ENCODE results near the gene UHRF1. TPM values are rescaled to one million over a fixed set of nuclear protein-coding genes. Genes with fewer than 3 reads are reported as not detected.

UHRF1 gene
- total and polyA plus RNA-seq, 4 donors: 0.06 to 57.4 (median 0.73) TPM

DNA sequence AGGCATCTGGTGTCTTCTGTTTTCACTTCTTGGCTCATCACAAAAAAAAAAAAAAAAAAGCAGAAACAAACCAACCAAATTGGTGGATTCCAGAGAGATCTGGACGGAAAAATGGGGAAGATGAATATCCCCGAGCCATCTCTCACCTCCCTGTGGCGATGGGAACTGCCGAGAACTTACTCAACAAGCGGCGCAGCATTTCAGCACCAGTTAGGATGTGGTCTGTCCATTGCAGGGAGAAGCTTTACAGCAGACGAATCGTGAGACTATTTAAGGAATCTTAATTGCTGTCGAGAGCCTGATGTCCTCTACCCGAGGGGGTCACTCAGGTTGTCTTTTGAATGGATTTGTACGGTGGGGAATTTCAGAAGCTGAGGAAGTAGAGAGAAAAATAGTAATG is 42.4 kb downstream of the UHRF1 start:
- Histone ChIP-seq H3K27ac (ENCODE audit: low read depth in 1 of 2, low read length in 2 of 2) (no peak overlapping the region), H3K9me3 (ENCODE audit: control insufficient read depth in 4 of 4, low read length in 3 of 4) (no peaks in the 10 kb centered on the region), H3K27me3 (ENCODE audit: control insufficient read depth in 4 of 4, insufficient read depth in 4 of 4, low read length in 3 of 4) (no peaks in the 10 kb centered on the region), H3K4me1 (ENCODE audit: control insufficient read depth in 4 of 4, insufficient read depth in 4 of 4, low read length in 3 of 4) (no peaks in the 10 kb centered on the region), H3K4me3 (ENCODE audit: low read depth in 1 of 3, low read length in 3 of 3) (no peak overlapping the region), H3K36me3 (ENCODE audit: control insufficient read depth in 4 of 4, insufficient read depth in 3 of 4, low read depth in 1 of 4, low read length in 3 of 4) (no peaks in the 10 kb centered on the region), H3K9ac (ENCODE audit: low read depth in 1 of 2, low read length in 2 of 2) (no peak overlapping the region)
- TF ChIP-seq SP1 (IDR thresholded peaks at IDR 0.05): no peak
- TF ChIP-seq RAD21 (IDR thresholded peaks at IDR 0.05): no peak
- TF ChIP-seq, protein P1, sequence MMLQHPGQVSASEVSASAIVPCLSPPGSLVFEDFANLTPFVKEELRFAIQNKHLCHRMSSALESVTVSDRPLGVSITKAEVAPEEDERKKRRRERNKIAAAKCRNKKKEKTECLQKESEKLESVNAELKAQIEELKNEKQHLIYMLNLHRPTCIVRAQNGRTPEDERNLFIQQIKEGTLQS (IDR thresholded peaks at IDR 0.05): no peak
- no peak for TF ChIP-seq RXRA (IDR thresholded peaks at IDR 0.05)
- no peak for TF ChIP-seq GABPA (IDR thresholded peaks at IDR 0.05 in 1 of 2, conservative IDR thresholded peaks at IDR 0.05 in 1 of 2)
- no peak for TF ChIP-seq JUND (IDR thresholded peaks at IDR 0.05)
- no peak for TF ChIP-seq ZBTB33 (IDR thresholded peaks at IDR 0.05)
- no peak for TF ChIP-seq FOXA2 (IDR thresholded peaks at IDR 0.05)
- TF ChIP-seq, protein P2, sequence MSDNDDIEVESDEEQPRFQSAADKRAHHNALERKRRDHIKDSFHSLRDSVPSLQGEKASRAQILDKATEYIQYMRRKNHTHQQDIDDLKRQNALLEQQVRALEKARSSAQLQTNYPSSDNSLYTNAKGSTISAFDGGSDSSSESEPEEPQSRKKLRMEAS (IDR thresholded peaks at IDR 0.05): no peak
- no peak for TF ChIP-seq TAF1 (conservative IDR thresholded peaks at IDR 0.05)
- no peak for TF ChIP-seq FOXA1 (IDR thresholded peaks at IDR 0.05)
- no peak for TF ChIP-seq CTCF (IDR thresholded peaks at IDR 0.05; ENCODE audit: low read depth, low read length, missing input control)
- no peak for TF ChIP-seq EGR1 (IDR thresholded peaks at IDR 0.05; ENCODE audit: low read depth in 2 of 2)
- no peak for TF ChIP-seq NR2F2 (IDR thresholded peaks at IDR 0.05)
- no peak for TF ChIP-seq HNF4A (conservative IDR thresholded peaks at IDR 0.05)
- no peak for TF ChIP-seq REST (IDR thresholded peaks at IDR 0.05)
- no peak for TF ChIP-seq YY1 (IDR thresholded peaks at IDR 0.05)
- TF ChIP-seq HNF4G (IDR thresholded peaks at IDR 0.05): no peak
- 88% methylated on average over 11 of the region's 11 CpGs for WGBS
- no peak for DNase-seq (ENCODE audit: low spot score)
